PFSK-1 (cell line): ENCODE results near the gene VAMP7.

ENCODE experiments used
- POLR2AphosphoS5 ChIP-seq: IDR thresholded peaks from 2 replicates; pipeline ENCODE4 v1.6.1; 2012; ENCODE audit warnings: low read depth, mild to moderate bottlenecking, control low read depth, low read length, moderate library complexity
- SIN3A ChIP-seq: IDR thresholded peaks from 2 replicates; pipeline ENCODE4 v1.6.1; 2012; ENCODE audit warnings: mild to moderate bottlenecking, low read length, moderate library complexity, borderline replicate concordance; ENCODE audit not compliant: insufficient read depth
- TF ChIP-seq, protein P1 (sequence below), 2 experiments: IDR thresholded peaks; 2 replicates each; pipeline versions ENCODE4 v1.6.1 to v1.8.0; 2011 to 2012; ENCODE audit warnings: low read depth in 2 of 2, low read length in 2 of 2, control low read depth in 1 of 2, inconsistent platforms in 1 of 2, mild to moderate bottlenecking in 1 of 2, moderate library complexity in 1 of 2; ENCODE audit not compliant: insufficient read depth in 1 of 2

DNA sequence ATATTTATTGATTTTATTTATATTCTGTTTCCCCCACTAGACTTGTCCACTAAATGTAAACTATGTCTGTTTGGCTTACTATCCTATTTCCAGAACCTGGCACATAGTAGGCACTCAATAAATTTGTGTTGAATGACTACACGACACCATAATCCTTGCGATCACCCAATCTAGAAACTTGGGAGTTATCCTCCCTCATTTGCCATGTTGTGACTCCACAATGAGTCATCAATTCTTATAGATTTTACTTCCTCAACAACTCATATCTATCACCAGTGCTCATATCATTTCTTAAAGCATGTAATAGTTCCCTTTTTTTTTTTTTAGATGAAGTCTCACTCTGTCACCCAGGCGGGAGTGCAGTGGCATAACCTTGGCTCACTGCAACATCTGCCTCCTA is 39.9 kb upstream of the VAMP7 start:
- TF ChIP-seq POLR2AphosphoS5 (no peak), SIN3A (no peak)
- TF ChIP-seq, protein P1, sequence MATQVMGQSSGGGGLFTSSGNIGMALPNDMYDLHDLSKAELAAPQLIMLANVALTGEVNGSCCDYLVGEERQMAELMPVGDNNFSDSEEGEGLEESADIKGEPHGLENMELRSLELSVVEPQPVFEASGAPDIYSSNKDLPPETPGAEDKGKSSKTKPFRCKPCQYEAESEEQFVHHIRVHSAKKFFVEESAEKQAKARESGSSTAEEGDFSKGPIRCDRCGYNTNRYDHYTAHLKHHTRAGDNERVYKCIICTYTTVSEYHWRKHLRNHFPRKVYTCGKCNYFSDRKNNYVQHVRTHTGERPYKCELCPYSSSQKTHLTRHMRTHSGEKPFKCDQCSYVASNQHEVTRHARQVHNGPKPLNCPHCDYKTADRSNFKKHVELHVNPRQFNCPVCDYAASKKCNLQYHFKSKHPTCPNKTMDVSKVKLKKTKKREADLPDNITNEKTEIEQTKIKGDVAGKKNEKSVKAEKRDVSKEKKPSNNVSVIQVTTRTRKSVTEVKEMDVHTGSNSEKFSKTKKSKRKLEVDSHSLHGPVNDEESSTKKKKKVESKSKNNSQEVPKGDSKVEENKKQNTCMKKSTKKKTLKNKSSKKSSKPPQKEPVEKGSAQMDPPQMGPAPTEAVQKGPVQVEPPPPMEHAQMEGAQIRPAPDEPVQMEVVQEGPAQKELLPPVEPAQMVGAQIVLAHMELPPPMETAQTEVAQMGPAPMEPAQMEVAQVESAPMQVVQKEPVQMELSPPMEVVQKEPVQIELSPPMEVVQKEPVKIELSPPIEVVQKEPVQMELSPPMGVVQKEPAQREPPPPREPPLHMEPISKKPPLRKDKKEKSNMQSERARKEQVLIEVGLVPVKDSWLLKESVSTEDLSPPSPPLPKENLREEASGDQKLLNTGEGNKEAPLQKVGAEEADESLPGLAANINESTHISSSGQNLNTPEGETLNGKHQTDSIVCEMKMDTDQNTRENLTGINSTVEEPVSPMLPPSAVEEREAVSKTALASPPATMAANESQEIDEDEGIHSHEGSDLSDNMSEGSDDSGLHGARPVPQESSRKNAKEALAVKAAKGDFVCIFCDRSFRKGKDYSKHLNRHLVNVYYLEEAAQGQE (IDR thresholded peaks at IDR 0.05; ENCODE audit: insufficient read depth in 1 of 2, low read depth in 2 of 2, low read length in 2 of 2), result no peak
